NOMO-1 treated with dmso at 0.1 percent for 144 hours (cell line): Measurements from ENCODE around the gene CDH4.
"Not testable (repeated sequence)": the region's sequence is repeated elsewhere in the genome, so short reads cannot be mapped to it uniquely, and the experiment has no call there.

Experiments used
- DNase-seq: peaks from one replicate; lab custom pipeline; 2025; ENCODE audit not compliant: unreplicated experiment; lab: John Stamatoyannopoulos, UW

The CDH4 gene

GRCh38 chr20:61451009-61451408 lies 198.9 kb downstream of the CDH4 start:
- DNase-seq = no peak

- no peak for DNase-seq
Observed at GRCh38 chr20:61451953-61452352, 199.9 kb downstream of the CDH4 start.

DNA sequence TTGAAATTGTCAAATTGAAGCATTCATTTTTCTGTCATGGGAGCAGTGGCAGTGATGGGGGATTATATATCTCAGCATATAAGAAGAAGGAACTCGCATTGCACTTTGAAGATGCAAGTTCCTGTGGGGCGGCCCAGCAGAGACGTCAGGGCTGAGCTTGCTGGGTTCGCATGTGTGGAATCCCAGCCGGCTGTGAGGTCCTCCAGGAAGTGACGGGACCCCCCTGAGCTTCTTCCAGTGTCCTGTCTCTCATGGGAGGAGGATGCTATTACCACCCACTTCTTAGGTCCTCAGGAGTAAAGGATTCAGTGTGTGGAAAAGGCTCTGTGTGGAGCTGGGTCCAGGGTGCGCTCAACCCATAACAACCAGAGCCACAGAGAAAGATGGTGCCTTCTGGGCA lies 201.2 kb downstream of the CDH4 start:
- DNase-seq = no peak

GRCh38 chr20:61453623-61454022 lies 201.6 kb downstream of the CDH4 start:
- DNase-seq = not testable (repeated sequence)

DNA sequence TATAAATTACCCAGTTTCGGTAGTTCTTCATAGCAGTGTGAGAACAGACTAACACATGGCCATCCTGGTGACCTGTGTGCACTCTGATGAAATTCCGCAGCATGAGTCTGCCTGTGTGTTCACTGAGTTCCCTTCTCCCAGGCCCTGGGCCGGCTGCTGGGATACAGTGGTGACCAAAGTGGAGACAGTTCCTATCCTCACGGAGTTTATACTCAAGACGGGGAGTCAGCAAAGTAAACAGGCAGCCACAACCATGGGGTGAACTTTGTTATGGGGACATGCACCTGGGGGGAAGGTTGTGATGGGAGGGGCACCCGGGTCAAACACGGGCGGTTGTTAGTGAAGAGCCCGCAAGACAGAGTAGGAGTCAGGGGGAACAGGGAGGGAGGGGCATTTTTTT lies 202.0 kb downstream of the CDH4 start:
- no peak for DNase-seq

- no peak for DNase-seq
Observed at GRCh38 chr20:61455508-61456215, 203.6 kb downstream of the CDH4 start.

GRCh38 chr20:61457725-61458124 lies 205.7 kb downstream of the CDH4 start:
- DNase-seq = no peak

- no peak for DNase-seq
Observed at GRCh38 chr20:61458146-61458746, 206.2 kb downstream of the CDH4 start.

DNA sequence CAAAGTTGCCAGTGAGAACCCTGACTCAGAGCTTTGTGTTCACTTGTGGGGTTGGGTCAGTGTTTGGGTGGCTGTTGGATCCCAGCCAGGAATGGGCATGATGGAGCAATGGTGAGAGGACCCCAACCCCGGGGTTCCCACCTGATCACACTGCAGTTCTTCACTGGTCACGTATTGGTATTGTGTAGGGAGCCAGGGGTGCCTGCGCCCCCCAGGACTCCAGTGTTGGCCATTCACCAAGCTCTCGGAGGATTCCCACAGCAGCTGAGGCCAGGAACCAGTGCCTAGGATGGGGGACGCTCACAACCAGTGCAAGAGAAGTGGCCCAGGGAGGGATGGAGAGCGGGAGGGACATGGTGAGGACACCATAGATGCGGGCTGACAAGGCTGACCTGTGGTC lies 207.2 kb downstream of the CDH4 start:
- DNase-seq = no peak

DNA sequence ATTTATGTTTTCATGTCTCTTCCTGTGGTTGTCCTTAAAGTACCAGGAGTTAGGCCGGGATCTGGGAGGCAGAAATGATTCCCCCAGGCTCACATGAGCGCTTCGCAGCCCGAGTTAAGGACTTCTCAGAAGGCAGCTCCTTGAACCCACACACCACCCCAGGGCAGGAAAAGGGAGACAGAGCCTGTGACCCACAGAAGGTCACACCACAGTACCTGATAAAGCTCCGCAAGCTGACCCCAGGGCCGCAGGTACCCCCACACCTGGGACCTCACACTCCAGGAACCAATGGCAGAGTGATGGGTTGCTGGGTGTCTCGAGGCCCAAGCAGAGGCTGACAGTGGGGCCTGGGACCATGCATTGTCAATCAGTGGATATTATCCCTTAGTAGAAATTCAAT lies 207.6 kb downstream of the CDH4 start:
- no peak for DNase-seq

- DNase-seq = no peak
Observed at GRCh38 chr20:61460261-61461052, 208.4 kb downstream of the CDH4 start.

DNA sequence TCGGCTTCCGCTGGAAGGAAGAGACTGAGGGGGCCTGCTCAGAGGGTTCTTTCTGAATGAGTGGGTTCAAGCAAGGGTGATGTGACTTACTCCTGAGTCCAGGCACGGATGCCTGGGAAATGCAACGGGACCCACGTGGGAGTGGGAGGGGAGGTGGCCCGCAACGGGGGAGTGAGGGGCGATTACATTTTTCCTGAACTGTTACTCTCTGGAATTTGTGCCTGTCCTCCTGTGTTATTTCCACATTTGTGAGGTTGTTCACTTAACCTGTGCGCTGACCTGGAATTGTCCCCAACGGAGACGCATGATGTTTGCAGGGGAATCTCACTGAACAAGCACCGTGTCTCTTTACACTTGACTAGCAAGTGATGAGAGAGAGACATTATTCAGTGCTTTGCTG lies 209.4 kb downstream of the CDH4 start:
- DNase-seq = no peak

DNA sequence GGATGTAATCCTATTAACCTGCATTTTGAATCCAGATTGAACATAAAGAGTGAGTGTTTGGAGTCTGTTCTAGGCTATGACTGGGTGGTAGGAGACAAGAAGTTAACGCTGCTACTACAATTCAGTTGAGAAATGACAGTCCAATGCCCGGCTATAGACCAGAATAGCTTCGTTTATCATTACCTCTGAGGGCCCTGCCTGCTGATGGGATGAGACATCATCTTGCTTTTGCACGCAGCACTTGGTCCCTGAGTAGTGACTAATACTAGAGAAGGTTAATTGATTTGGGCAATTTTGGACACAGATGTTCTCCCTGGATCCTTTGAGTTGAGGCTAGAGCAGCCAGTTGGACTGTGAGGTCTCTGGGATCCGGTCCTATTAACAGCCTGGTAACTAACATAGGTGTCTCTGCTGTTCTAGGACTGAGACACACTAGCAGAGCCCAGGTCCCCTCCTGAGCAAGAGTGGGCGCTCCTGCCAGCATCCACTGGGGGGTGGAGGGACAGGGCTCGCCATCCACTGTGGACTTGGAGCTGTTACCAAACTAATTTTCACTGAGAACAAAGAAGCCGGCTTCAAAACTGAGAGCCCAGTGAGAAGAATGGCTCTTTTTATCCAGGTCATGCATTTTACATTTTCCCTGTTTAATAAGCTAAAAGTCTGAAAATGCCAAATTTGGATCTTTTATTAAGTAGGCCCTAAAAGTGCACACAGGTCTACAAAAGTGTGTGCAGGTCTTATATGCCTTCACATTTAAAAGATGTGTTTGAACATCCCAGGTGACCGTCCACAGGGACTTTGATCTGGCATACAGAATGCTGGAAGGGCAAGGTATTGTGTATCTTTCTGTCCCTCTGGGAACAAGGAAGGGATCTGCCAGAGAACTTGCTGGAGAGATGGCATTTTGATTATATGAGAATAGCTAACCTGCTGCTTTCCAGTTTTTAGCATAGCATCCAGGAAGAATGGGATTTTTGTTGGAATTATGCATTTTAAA lies 212.5 kb downstream of the CDH4 start:
- no peak for DNase-seq

DNA sequence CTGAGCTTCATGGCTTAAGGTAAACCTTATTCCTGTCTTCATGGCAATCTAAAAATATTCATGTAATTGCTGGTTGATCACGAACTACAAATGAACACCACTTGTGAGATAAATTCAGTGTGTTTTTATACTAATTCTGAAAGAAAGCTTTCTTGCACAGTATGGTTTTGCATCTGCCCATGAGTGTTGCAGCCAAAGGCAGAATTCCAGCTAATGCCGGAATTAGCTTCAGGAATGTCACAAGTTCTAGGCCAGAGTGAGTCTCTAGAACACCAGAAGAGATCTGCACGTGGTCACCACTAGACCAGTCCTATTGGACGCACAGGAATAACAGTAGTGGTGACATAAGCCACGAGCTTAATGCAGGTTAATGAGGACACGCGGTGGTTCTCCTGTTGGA lies 223.7 kb downstream of the CDH4 start:
- no peak for DNase-seq

GRCh38 chr20:61476956-61477355 lies 224.9 kb downstream of the CDH4 start:
- no peak for DNase-seq

DNA sequence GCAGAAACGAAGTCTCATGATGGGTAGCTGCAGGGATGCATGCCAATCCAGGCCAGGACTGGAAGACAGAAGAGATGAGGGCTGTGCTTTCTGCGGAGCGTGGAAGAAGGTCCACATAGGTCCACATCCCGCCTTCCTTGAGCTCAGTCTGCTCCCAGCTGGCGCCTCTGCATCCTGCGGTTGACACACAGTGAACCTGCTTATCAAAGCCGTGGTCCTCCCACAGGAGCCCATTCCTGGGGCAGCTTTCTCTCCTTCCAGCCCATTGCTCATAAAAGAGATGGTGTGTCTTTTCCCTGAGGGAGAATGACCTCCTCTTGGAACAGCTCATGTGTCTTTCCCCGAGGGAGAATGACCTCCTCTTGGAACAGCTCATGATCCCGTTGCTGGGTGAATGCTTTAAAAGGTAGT lies 225.4 kb downstream of the CDH4 start:
- no peak for DNase-seq

GRCh38 chr20:61478094-61478493 lies 226.0 kb downstream of the CDH4 start:
- no peak for DNase-seq

- no peak for DNase-seq
Observed at GRCh38 chr20:61478611-61479305, 226.7 kb downstream of the CDH4 start.

GRCh38 chr20:61479433-61479832 lies 227.4 kb downstream of the CDH4 start:
- not testable (repeated sequence) for DNase-seq

DNA sequence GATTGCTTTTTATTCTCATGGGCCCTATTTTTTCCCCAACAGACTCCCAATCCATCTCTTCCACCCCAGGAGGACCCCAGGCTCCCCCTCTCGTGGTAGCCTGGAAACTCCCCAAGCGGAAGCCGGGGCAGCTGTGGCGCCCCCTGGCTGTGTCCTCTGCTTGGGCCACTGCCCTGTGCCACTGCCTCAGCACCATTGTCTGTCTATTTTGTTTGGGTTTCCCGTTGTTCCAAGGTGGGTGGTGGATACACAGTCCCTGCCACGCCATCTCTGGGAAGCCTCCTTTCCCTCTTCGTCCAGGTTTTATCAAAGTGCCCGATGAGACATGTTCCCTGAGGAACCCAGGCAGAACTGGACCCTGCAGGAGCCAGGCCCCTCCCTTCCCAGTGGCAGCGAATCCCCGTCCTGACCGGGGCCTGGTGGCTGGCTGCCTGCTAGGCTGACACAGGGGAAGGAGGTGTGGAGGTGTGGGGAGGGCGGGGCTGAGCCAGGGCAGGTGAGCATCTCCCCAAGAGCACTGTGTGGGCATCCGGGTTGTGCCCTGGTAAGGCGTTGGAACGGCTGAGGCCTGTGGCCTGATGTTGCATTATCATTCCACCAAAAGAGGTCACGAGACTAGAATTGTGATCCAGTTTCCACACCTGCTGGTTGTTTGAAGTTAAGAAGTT lies 228.2 kb downstream of the CDH4 start:
- no peak for DNase-seq
